ENCODE measurements around the gene PTPRJ.

DNA sequence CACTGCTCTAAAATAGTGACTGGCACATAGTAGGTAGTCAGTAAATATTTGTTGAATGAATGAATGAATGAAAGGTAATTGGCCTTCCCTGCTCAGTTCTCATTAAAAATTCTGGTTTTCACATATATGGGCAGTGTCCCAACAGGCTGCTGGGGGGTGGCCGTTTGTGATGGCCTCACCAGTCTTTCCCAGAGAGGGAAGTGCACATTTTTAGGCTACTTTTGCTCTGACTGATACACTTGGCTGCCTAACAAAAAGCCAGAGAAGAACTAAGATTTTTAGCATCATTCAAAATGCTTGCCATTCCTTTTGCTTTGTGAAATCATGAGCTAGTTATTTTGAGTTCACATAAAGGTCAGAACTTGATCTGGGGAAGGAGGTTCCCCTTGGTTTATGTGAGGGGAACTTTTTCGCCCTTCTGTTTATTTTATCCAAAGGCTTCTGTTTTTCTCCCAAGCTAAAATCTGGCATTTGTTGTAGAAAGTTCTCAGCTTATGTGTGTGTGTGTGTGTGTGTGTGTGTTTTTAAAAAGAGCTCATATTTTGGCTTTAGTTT, 83.1 kb downstream of the PTPRJ start:
- TF ChIP-seq EZH2 (IDR thresholded peaks at IDR 0.05; ENCODE audit: borderline replicate concordance, low read depth, low read length, poor library complexity, severe bottlenecking) (no peak), CTCF (conservative IDR thresholded peaks at IDR 0.05; ENCODE audit: low read depth, low read length) (no peak)

Data from A673 (cell line).